GM19395 (cell line): ENCODE measurements around the gene FBXW8.
A peak's percentile ranks its signal among the peaks of the same experiment; 100 is the strongest.
"Not testable (repeated sequence)": the region's sequence is repeated elsewhere in the genome, so short reads cannot be mapped to it uniquely, and the experiment has no call there.

Experiments used
- ATAC-seq: cut with Tn5 transposase; IDR thresholded peaks from one replicate; pipeline ENCODE4 v1.9.1; 2021; ENCODE audit warnings: mild to moderate bottlenecking, moderate library complexity; ENCODE audit not compliant: unreplicated experiment

Gene FBXW8

DNA sequence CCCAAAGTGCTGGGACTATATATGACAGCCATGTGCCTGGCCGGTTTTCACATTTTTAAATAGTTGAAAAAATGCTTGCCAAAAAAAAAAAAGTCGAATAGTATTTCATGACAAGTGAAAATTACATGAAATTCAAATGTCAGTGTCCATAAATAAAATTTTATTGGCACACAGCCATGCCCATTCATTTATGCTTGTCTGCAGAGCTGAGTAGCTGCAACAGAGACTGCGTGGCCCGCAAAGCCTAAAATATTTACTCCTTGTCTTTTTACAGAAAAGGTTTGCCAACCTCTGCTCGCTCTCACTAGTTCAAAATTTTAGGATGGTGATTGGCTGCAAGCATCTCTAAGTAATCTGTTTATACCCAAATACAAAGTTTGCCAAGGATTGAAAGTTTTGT, 139.3 kb downstream of the FBXW8 start:
- ATAC-seq, result no peak

DNA sequence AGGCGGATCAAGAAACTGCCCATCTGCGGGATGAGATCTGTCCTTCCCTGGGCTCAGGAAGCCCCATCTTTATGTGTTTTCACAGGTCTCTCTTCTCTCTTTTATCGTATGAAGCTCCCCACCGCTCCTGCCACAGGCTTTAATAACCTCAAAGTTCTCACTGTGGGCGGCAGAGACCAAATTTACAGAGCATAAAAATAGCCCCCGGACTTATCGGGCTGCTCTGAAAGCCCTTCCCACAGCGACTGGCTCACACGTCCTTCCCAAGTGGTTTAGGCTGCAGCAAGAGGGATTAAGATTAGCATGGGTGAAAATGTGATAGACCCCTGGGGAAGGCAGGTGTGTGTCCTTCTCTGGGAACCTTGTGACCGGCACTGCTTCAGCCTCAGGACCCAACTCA, 140.6 kb downstream of the FBXW8 start:
- no peak for ATAC-seq

DNA sequence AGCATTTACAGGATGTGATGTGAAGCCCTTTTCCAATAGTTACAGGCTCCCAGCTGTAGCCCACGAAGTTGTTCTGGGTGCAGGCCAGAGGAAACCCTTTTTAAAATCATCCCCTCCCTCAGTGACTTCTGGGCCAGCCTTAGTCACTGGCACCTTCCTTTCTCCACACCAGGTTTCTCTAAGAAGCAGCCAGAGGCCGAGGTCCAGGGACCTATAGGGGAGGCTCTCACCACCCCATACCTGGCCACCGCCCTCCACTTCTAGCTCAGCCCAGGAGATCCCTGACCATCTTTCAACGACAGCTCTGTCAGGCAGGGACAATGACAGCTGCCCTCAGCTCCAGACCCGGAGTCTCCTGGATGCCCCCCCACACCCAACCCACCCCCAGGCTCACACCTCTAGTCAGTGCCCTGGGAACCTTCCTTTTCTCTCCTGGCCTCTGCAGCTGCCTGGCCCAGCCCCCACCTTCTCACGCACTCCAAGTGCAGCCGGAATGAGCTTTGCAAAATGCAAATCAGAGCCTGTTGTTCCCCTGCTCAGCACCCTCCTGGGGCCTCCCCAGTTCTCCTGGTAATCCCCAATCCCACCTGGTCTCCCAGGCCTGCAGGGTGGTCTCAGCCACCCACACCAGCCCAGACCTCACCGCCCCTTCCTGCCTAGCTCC, 141.8 kb downstream of the FBXW8 start:
- ATAC-seq, result no peak

DNA sequence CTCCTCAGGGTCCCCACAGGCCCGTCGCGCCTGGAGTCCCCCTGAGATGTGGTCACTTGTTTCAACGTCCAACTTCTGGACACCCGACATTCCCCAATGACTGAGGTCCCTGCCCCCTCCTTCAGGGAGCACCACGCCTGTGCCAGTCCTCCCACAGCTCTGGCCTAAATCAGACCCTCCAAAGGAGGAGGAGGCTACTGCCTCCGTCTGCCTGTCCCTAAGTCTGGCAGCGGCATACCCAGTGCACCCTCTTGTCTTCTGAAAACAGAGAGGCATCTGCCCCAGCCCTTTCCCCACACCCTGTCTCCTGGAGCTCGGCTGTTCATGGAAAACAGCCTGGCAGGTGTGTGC, 142.3 kb downstream of the FBXW8 start:
- ATAC-seq, result no peak

DNA sequence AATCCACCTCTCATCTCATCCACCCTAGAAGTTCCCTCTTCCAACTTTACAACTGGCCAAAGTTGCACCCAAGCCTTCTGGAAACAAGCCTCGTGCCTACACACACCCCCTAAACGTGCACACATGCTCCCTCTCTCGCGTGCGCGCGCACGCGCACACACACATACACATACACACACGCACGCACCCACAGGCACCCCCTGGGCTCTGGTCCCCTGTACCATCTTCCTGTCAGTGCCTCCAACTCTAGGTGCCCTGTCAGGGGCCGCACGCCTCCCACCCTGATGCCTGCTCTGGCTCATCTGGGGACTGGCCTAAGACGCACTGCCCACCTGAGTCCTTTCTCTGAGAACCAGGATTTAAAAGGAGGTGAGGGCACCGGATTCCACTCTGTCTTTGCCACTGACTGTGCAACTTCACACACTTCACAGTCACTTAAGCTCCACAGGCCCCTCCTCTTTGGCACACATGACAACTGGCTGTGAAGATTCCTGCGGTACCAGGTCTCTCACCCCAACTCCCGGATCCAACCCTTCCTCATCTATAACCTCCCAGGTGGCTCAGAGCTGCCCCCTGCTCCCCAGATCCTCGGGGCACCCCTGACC, 142.9 kb downstream of the FBXW8 start:
- no peak for ATAC-seq

DNA sequence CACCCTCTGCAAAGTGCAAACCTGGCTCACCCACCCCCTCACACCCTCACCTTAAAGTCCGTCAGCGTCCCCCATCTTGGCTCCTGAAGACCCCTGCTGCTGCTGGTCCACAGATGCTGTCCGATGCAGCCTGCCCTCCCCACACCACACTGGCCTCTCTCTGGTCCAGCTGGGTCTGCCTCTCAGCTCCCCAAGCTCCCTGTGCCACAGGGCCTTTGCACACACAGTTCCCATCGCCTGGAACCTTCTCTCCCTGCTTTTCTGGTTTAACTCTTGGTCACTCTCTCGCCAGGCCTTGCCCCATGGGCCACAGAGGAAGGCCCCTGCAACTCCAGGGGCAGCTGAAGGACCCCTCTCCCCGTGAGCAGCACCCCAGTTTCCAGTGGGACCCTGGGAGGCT, 143.5 kb downstream of the FBXW8 start:
- ATAC-seq, result no peak

DNA sequence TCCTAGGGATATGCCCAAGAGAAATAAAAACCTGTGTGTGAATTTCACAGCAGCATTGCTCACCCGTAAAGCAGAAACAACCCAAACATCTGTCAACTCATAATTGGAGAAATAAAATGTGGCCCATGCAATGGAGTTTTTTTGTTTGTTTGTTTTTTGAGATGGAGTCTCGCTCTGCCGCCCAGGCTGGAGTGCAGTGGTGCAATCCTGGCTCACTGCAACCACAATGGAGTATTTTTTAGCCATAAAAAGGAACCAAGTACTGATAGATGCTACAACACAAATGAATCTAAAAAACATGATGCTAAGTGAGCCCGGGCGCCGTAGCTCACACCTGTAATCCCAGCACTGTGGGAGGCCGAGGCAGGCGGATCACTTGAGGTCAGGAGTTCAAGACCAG, 146.9 kb downstream of the FBXW8 start:
- not testable (repeated sequence) for ATAC-seq

DNA sequence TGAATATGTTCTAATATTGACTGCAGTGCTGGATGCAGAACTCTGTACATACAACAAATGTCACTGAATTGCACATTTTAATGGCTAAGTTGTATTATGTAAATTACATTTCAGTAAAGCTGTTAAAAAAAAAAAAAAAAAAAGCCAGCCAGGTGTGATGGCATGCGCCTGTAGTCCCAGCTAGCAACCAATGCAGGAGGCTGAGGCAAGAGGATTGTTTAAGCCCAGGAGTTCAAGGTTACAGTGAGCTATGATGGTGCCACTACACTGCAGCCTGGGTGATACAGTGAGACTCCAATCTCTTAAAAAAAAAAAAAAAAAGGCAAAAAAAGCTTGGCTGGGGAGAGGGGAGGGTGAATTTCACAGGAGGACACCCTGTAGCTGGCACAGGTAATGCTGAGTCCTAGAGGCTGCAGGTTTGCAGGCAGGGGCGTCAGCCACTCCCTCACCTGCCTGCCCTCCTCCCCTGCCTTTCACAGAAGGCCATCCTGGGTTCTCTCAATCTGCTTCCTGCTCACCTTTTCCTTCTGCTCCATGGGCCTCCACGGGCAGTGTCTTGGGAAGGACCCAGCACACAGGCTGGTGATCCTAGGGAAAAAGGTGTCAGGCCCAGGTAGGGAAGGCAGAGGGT, 147.8 kb downstream of the FBXW8 start:
- ATAC-seq, result no peak

DNA sequence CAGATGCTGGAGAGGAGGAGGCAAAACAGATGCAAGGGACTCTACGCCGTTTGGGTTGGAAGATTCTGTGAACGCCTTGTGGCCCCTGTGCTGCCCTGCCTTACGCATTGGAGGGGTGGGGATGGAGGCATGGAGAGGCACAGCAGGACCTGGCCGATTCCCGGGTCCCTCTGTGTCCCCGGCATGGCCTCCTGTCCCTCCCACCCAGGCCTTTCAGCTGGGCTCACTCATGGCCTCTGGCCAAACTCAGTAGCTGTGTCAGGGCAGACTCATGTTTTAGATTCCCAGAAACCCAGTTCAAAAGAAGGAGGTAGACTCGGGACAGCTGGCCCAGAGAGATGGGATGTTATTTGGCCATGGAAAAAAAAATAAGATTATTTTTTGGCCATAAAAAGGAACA, 148.4 kb downstream of the FBXW8 start:
- ATAC-seq, result no peak

DNA sequence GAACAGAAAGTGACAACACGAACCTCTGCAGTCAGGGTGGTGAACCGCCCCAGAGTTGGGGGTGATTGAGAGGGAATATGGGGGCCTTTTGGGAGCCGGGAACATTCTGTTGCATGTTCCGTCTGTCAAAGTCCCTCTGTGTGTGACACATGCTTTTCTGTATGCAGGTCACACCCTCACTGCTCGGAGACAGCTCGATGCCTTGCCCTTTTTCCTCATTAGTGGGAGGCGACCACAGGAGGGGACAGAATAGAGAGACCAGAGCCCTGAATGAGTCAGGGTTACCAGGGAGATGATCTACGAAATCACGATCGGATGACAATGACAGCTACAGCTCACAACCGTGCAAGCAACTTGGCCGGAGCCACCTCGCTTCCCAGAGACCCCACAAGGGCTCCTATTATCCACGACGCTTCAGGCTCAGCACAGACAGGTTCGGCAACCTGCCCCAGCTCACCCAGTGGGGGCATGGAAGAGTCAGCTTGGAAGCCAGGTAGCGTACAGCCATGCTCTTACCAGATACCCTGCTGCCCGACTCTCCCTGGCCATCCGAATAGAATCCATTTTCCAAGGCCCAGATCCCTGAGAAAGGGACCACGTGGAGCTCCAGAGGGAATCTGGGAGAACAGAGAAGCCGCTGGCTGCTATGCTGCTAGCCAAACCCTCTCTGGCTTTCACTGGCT, 149.6 kb downstream of the FBXW8 start:
- no peak for ATAC-seq

DNA sequence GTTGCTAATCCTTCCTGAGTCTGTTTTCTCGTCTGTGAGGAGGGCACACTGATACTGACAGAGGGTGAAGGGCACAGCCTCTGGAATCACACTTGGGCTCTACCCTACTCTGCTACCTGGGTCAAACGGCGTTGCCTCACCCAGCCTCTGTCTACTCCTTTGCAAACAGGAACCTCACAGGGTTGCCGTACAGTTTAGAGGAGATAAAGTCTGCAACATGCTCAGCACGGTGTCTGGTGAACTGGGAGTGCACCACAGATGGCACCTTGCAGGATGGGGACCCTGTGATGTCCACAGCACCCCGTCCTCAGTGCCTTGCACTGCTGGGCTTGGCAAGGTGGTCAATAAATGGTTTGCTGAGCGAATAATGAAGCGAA, 150.2 kb downstream of the FBXW8 start:
- no peak for ATAC-seq

DNA sequence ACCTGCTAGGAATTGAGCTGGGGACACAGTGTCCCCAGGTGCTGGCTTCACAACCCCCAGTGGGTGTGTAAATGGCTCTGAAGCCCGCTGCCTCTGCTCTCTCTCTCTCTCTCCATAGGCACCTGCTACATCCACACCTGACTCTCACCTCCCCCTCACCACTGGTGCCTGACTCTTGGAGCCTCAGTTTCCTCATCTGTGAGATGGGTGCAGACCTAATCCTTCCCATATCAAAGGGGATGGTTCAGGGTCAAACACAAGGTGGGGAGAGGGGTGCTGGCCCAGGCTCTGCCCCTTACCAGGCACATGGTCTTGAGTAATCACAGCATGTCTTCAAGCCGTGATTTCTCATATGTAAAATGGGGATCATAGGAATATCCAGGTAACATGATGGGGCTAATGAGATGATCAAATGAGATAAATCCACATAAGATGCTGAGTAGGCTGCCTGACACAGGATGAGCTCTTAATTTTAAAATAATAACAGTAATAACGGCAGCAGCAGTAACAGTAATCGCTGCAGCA, 150.9 kb downstream of the FBXW8 start:
- ATAC-seq, result no peak

DNA sequence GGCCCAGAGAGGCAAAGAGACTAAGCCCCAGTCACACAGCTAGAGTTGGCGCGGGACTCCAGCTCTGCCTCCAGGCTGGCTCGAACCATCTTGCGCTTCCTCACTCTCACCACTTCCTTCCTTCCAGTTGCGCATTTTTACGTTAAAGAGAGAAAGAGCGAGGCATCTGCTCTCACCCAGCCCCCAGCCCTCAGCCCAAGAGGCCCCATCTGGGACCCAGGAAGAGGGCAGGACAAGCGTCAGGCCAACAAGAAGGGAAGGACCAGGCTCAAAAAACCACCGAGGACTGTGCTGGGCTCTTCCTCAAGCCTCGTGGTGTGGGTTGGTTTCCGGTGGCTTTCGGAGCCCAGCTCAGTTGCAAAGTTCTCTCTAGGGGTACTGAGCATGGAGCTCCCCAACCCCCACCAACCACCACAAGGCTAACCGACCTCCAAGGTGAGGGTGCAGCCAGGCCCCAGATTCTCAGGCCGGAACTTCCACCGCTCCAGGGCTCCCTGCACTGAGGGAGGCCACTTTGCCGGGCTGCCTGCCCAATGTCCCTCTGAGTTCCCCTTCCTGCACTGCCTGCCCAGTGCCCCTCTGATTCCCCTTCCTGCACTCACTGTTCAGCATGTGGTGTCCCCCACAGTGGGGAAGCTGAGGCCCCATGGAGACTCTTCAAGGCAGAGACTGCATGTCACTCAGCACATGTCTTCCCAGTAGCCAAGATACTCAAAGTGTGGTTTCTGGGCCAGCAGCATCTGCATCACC, 152.6 kb downstream of the FBXW8 start:
- peak; percentile 69 for ATAC-seq

DNA sequence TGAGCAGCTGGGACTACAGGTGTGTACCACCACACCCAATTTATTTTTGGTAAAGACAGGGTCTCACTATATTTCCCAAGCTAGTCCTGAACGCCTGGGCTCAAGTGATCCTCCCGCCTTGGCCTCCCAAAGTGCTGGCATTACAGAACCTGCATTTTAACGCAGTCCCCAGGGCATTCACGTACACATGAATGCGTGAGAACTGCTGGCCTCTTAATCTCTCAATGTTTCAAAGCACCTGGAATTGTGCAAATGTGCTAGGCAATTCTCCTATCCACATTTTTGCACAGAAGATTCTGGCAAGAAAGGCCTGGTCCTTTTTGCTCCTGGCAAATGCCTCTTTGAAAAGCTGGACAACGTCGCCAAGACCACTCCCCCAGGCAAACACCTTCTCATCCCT, 153.3 kb downstream of the FBXW8 start:
- ATAC-seq, result no peak

DNA sequence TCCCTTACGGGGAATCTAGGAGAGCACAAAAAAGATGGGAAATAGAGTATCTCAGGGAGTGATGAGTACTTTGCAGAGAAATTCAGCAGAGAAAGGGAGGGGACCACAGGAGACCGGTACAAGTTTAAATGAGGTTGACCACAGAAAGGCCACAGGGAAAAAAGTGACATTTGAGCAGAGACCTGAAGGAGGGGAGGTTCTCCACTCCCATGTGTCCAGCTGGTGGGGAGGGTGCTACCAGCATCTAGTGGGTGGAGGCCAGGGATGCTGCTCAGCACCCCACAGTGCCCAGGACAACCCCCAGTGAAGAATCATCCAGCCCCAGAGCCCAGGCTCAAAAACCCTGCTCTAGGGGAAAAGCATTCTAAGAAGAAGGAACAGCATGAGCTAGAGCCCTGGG, 153.8 kb downstream of the FBXW8 start:
- no peak for ATAC-seq

DNA sequence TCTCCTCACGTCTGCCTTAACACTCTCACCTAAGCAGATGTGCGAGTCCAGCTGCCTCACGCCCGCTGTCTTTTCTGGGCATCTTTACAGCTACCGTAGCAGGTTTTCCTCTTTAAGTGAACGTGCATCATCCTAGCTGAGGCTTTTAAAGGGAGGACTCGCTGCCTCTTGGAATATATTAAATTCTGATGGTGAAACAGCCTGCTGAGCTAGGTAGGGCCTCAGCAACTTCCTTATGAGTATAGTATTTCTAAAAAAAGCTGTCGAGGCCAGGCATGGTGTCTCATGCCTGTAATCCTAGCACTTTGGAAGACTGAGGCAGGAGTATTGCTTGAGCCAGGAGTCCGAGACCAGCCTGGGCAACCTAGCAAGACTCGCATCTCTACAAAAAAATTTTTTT, 156.3 kb downstream of the FBXW8 start:
- no peak for ATAC-seq

DNA sequence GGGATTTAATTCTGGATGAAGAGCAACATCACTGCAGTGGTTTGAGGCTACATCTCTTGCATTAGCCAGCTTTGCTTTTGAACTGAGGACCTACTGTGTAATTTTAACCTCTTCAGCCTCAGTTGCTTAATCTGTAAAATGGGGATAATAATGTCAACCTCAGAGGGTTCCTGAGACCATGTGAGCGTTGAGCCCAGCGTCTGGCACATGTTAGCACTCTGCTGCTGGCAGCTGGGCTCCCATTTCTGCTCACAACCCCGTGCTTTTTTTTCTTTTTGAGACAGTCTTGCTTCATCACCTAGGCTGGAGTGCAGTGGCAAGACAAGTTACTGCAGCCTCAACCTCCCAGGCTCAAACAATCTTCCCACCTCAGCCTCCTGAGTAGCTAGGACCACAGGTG, 156.9 kb downstream of the FBXW8 start:
- no peak for ATAC-seq

DNA sequence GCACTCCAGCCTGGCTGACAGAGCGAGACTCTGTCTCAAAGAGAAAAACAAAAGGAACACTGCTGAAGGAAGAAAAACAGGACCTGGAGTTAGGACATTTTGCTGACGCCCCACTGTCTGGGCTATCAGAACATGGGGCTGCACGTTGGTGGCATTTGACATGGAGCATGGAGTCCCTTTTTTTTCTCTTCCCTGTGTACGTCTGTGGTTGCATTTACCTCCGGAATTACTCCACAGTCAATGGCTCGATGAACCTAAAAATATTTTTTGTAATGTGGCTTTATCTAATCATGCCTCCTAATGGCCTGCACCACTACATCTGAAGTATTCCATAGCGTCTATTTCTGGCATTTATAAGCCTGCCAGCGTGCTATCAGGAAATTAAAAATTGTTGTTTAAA, 157.7 kb downstream of the FBXW8 start:
- ATAC-seq, result no peak

DNA sequence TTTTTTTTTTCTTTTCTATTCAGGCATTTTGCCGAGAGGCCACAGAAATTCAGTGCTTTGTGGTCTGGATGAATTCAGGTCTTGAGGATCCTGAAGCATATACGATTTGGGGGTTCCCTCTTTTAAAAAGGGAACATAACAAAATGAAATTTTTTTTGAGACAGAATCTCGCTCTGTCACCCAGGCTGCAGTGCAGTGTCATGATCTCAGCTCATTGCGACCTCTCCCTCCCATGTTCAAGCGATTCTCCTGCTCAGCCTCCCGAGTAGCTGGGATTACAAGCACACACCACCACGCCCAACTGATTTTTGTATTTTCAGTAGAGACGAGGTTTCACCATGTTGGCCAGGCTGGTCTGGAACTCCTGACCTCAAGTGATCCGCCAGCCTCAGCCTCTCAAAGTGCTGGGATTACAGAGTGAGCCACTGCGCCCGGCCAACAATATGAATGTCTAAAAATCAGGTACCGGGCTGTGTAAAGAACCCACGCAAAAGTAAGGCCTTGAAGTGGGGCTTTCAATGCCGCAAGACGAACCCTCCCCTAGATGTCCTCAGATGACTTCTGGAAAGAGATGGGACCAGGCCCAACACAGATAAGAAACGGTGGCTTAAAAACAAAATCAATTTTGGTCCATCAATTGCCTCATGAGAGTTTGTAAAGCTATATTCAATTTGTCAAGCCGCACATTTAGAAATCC, 158.5 kb downstream of the FBXW8 start:
- ATAC-seq, result no peak
